Fibroblast of villous mesenchyme (primary cell): ENCODE results near the gene PTP4A2. TPM values are rescaled to one million over a fixed set of nuclear protein-coding genes. Genes with fewer than 3 reads are reported as not detected.

Source experiments
- DNase-seq: peaks from one replicate; pipeline ENCODE4 v3.0.0-alpha.2; 2010; ENCODE audit warnings: low read depth
- H3K4me3 ChIP-seq: 2 replicates; pipeline ENCODE4 v1.5.1; 2011; ENCODE audit warnings: low read depth, mild to moderate bottlenecking, low read length
- CTCF ChIP-seq: IDR thresholded peaks from 2 replicates; pipeline ENCODE4 v1.5.1; 2012; ENCODE audit warnings: low read depth, mild to moderate bottlenecking, low read length; ENCODE audit not compliant: insufficient read depth
- total RNA-seq: library from RNA; depleted of rRNA; stranded (reverse); fragments of >200 nt; gene quantifications from 2 replicates; pipeline ENCODE4 v1.2.3, GENCODE V29; 2012

The PTP4A2 gene
- total RNA-seq, 1 donor: 503 TPM

- H3K4me3 ChIP-seq: no peak overlapping the region
- DNase-seq: no peak
- TF ChIP-seq CTCF: no peak
These were observed 42.8 kb upstream of the PTP4A2 start for GRCh38 chr1:31980835-31981455.

GRCh38 chr1:31978843-31979400 lies 40.8 kb upstream of the PTP4A2 start:
- no peak for TF ChIP-seq CTCF
- no peak for DNase-seq
- no peak overlapping the region for H3K4me3 ChIP-seq

- peak; percentile 65 for TF ChIP-seq CTCF
- DNase-seq: peak; percentile 67
- H3K4me3 ChIP-seq: no peak overlapping the region
These were observed 39.4 kb upstream of the PTP4A2 start for GRCh38 chr1:31977385-31978131.

- H3K4me3 ChIP-seq: no peak overlapping the region
- TF ChIP-seq CTCF: no peak
- DNase-seq: no peak
These were observed 38.2 kb upstream of the PTP4A2 start for GRCh38 chr1:31976401-31976800.

- H3K4me3 ChIP-seq: no peak overlapping the region
- DNase-seq: no peak
- no peak for TF ChIP-seq CTCF
These were observed 32.7 kb upstream of the PTP4A2 start for GRCh38 chr1:31970873-31971272.

GRCh38 chr1:31961536-31961935 lies 23.4 kb upstream of the PTP4A2 start:
- no peak for DNase-seq
- no peak overlapping the region for H3K4me3 ChIP-seq
- no peak for TF ChIP-seq CTCF
